ENCODE results near the gene PLXNA4.
"Not testable (repeated sequence)": the region's sequence is repeated elsewhere in the genome, so short reads cannot be mapped to it uniquely, and the experiment has no call there.

Gene PLXNA4

GRCh38 chr7:132182992-132183391, 393.3 kb downstream of the PLXNA4 start:
- DNase-seq (ENCODE audit: low spot score) = no peak
- H3K27ac ChIP-seq = no peak overlapping the region
- TF ChIP-seq CTCF (conservative IDR thresholded peaks at IDR 0.05; ENCODE audit: low read depth) = no peak
- CTCF ChIA-PET = interaction anchor here (0.6 kb wide), 1 partner anchor 76 kb away, joined by 3 read pairs; no protein-coding TSS in a partner anchor
- POLR2A ChIA-PET (ENCODE audit: low non-redundant PET) = no interaction called here

GRCh38 chr7:132181946-132182685, 394.2 kb downstream of the PLXNA4 start:
- ChIA-PET CTCF (no interaction called here), POLR2A (ENCODE audit: low non-redundant PET) (no interaction called here)
- H3K27ac ChIP-seq = no peak overlapping the region
- TF ChIP-seq CTCF (conservative IDR thresholded peaks at IDR 0.05; ENCODE audit: low read depth) = no peak
- no peak for DNase-seq (ENCODE audit: low spot score)

- no peak overlapping the region for H3K27ac ChIP-seq
- ChIA-PET CTCF (no interaction called here), POLR2A (ENCODE audit: low non-redundant PET) (no interaction called here)
- DNase-seq (ENCODE audit: low spot score) = no peak
- TF ChIP-seq CTCF (conservative IDR thresholded peaks at IDR 0.05; ENCODE audit: low read depth) = no peak
Observed at GRCh38 chr7:132181371-132181770, 394.9 kb downstream of the PLXNA4 start.

GRCh38 chr7:132180481-132180880, 395.8 kb downstream of the PLXNA4 start:
- POLR2A ChIA-PET (ENCODE audit: low non-redundant PET) = no interaction called here
- CTCF ChIA-PET = no interaction called here
- no peak overlapping the region for H3K27ac ChIP-seq
- no peak for DNase-seq (ENCODE audit: low spot score)
- TF ChIP-seq CTCF (conservative IDR thresholded peaks at IDR 0.05; ENCODE audit: low read depth) = no peak

GRCh38 chr7:132179681-132180080, 396.6 kb downstream of the PLXNA4 start:
- H3K27ac ChIP-seq = no peak overlapping the region
- ChIA-PET CTCF (no interaction called here), POLR2A (ENCODE audit: low non-redundant PET) (no interaction called here)
- no peak for DNase-seq (ENCODE audit: low spot score)
- TF ChIP-seq CTCF (conservative IDR thresholded peaks at IDR 0.05; ENCODE audit: low read depth) = no peak

- TF ChIP-seq CTCF (conservative IDR thresholded peaks at IDR 0.05; ENCODE audit: low read depth) = no peak
- POLR2A ChIA-PET (ENCODE audit: low non-redundant PET) = no interaction called here
- no peak overlapping the region for H3K27ac ChIP-seq
- no peak for DNase-seq (ENCODE audit: low spot score)
- CTCF ChIA-PET = no interaction called here
Observed at GRCh38 chr7:132179080-132179430, 397.2 kb downstream of the PLXNA4 start.

GRCh38 chr7:132178402-132179079, 397.7 kb downstream of the PLXNA4 start:
- POLR2A ChIA-PET (ENCODE audit: low non-redundant PET) = not testable (repeated sequence)

More at GRCh38 chr7:132178402-132179079, 397.7 kb downstream of the PLXNA4 start:
- CTCF ChIA-PET; DNase-seq (ENCODE audit: low spot score); H3K27ac ChIP-seq: not testable (repeated sequence)
